ENCODE results near the gene BCAN. TPM values are rescaled to one million over a fixed set of nuclear protein-coding genes. Genes with fewer than 3 reads are reported as not detected.

The BCAN gene
- total RNA-seq, 1 experiment from 2014 or later, result 1.2 TPM

DNA sequence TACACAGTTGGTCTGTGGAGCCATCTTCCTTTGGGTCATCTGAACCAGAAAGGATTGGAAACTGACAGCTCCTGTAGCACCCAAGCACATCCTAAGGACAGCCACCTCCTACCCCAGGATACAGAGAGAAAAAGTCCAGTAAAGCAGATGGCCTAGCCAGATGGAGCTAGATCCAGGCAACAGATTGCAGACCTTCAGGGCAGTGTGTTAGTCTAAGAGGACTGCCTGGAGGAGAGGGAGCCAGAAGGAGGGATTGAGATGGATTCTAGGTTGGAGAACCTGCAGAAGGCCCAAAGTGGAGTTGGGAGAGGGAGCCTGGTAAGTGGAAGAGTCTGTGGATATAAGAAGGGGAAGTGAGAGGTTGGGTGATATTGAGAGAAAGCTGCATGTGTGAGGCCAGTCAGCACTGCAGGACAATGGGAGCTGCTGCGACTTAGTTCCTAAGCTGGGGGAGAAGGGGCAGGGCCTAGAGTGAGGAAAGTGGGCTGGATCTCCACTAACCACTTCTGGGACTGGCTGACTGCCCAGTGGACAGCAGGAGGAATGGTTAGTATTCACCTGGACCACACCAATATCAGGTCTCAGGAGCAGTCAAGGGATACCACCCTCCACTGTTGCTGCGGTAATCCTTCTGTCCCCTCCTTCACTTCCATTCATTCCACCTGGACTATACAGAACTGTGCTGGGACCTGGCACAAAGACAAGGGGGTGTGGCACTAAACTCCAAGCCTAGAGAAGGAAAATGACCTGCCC, 13.4 kb downstream of the BCAN start:
- H3K79me2 ChIP-seq (ENCODE audit: insufficient read depth, low read length), result no peaks in the 10 kb centered on the region

More for the DNA sequence above, 13.4 kb downstream of the BCAN start:
- Histone ChIP-seq H3T11ph (ENCODE audit: low read length) (no peak overlapping the region), H3K27ac (ENCODE audit: insufficient read length, low read depth, low read length) (no peak overlapping the region), H4K8ac (replicated peaks; ENCODE audit: insufficient read length, low read depth, low read length) (no peak overlapping the region), H2BK12ac (ENCODE audit: insufficient read length, low read depth, low read length) (no peak overlapping the region), H3K9ac (ENCODE audit: extremely low read depth, insufficient read length, low read length) (no peak overlapping the region), H3K4ac (ENCODE audit: low read depth, low read length) (no peak overlapping the region), H2AFZ (ENCODE audit: low read length) (no peak overlapping the region), H3K14ac (ENCODE audit: insufficient read depth, low read length) (no peak overlapping the region), H2BK120ac (ENCODE audit: low read depth, low read length, poor library complexity, severe bottlenecking) (no peak overlapping the region), H3K18ac (ENCODE audit: insufficient read length, low read depth, low read length) (no peak overlapping the region), H4K5ac (ENCODE audit: insufficient read length, low read depth, low read length) (no peak overlapping the region), H3K27me3 (ENCODE audit: insufficient read depth, low read length) (no peaks in the 10 kb centered on the region; the same call in 1 of the 2 replicates), H3K23me2 (ENCODE audit: insufficient read length, low read depth, low read length, poor library complexity, severe bottlenecking) (peaks cover 10% of the 10 kb centered on the region), H4K20me1 (ENCODE audit: control insufficient read depth, insufficient read depth, insufficient read length) (no peaks in the 10 kb centered on the region), H3K23ac (ENCODE audit: insufficient read length, low read depth, low read length) (no peak overlapping the region), H3K9me3 (ENCODE audit: control insufficient read depth, low read depth, low read length) (no peaks in the 10 kb centered on the region), H3K79me1 (ENCODE audit: insufficient read depth, low read depth, low read length, poor library complexity, severe bottlenecking) (no peaks in the 10 kb centered on the region), H3K4me1 (ENCODE audit: insufficient read depth, low read length) (peaks cover 2% of the 10 kb centered on the region; the same call in 1 of the 2 replicates), H4K91ac (ENCODE audit: insufficient read length, low read depth, low read length) (no peak overlapping the region), H2BK15ac (ENCODE audit: low read depth, low read length) (no peak overlapping the region), H3K56ac (ENCODE audit: insufficient read length, low read depth, low read length) (no peak overlapping the region), H2BK20ac (ENCODE audit: low read depth, low read length, poor library complexity, severe bottlenecking) (no peak overlapping the region), H2AK5ac (ENCODE audit: insufficient read length, low read length) (no peak overlapping the region), H3K4me2 (ENCODE audit: insufficient read depth, insufficient read length, low read length) (no peak overlapping the region), H2BK5ac (ENCODE audit: insufficient read length, low read length) (no peak overlapping the region)
- Mint-ChIP-seq H3K4me3 (no peak overlapping the region), H3K27me3 (ENCODE audit: low read depth) (peaks cover 91% of the 10 kb centered on the region), H3K9me3 (no peaks in the 10 kb centered on the region), H3K4me1 (peaks cover 44 to 46% of the 10 kb centered on the region in 2 experiments), H3K36me3 (ENCODE audit: insufficient read depth in 1 of 3, low read depth in 3 of 3) (no peaks in the 10 kb centered on the region), H3K27ac (no peak overlapping the region)
- no peak for DNase-seq
- WGBS (ENCODE audit: extremely low coverage, insufficient read length, low lambda C conversion rate), result no CpG with 5 or more reads among the region's 2 CpGs
- TF ChIP-seq CTCF (conservative IDR thresholded peaks at IDR 0.05), result no peak
